ENCODE measurements around the gene TMEM69.

The TMEM69 gene

GRCh38 chr1:45679123-45679522 lies 8.9 kb upstream of the TMEM69 start:
- no peak for DNase-seq
- peaks cover 58% of the 10 kb centered on the region for H3K4me1 Mint-ChIP-seq
- peak overlapping the region; percentile 72 for H3K27ac Mint-ChIP-seq
- no peak for TF ChIP-seq CTCF (IDR thresholded peaks at IDR 0.05)
- H3K4me3 Mint-ChIP-seq = no peak overlapping the region
- no peaks in the 10 kb centered on the region for H3K9me3 Mint-ChIP-seq
- peaks cover 21% of the 10 kb centered on the region for H3K36me3 Mint-ChIP-seq (ENCODE audit: low read depth)
- no peaks in the 10 kb centered on the region for H3K27me3 Mint-ChIP-seq (ENCODE audit: low read depth, poor library complexity)

- Mint-ChIP-seq H3K36me3 (ENCODE audit: low read depth) (peaks cover 8% of the 10 kb centered on the region), H3K27me3 (ENCODE audit: low read depth, poor library complexity) (no peaks in the 10 kb centered on the region), H3K4me3 (peak overlapping the region; percentile 54), H3K27ac (peak overlapping the region; percentile 37), H3K4me1 (peaks cover 70% of the 10 kb centered on the region), H3K9me3 (no peaks in the 10 kb centered on the region)
- TF ChIP-seq CTCF (IDR thresholded peaks at IDR 0.05) = no peak
- DNase-seq = no peak
Measured at GRCh38 chr1:45682942-45683341, 5.0 kb upstream of the TMEM69 start.

GRCh38 chr1:45684402-45684801 lies 3.6 kb upstream of the TMEM69 start:
- Mint-ChIP-seq H3K4me3 (peak overlapping the region; percentile 98), H3K4me1 (peaks cover 66% of the 10 kb centered on the region), H3K27me3 (ENCODE audit: low read depth, poor library complexity) (no peaks in the 10 kb centered on the region), H3K36me3 (ENCODE audit: low read depth) (peaks cover 6% of the 10 kb centered on the region), H3K9me3 (no peaks in the 10 kb centered on the region), H3K27ac (peak overlapping the region; percentile 88)
- no peak for DNase-seq
- TF ChIP-seq CTCF (IDR thresholded peaks at IDR 0.05) = no peak

- Mint-ChIP-seq H3K4me1 (peaks cover 56% of the 10 kb centered on the region), H3K9me3 (no peaks in the 10 kb centered on the region), H3K27me3 (ENCODE audit: low read depth, poor library complexity) (no peaks in the 10 kb centered on the region), H3K36me3 (ENCODE audit: low read depth) (peaks cover 6% of the 10 kb centered on the region), H3K27ac (peak overlapping the region; percentile 100), H3K4me3 (peak overlapping the region; percentile 98)
- no peak for TF ChIP-seq CTCF (IDR thresholded peaks at IDR 0.05)
- no peak for DNase-seq
Measured at GRCh38 chr1:45685308-45686014, 2.5 kb upstream of the TMEM69 start.

- no peaks in the 10 kb centered on the region for H3K9me3 Mint-ChIP-seq
- TF ChIP-seq CTCF (IDR thresholded peaks at IDR 0.05) = no peak
- H3K27ac Mint-ChIP-seq = peak overlapping the region; percentile 100
- peak; percentile 60 for DNase-seq
- H3K4me3 Mint-ChIP-seq = peak overlapping the region; percentile 98
- H3K36me3 Mint-ChIP-seq (ENCODE audit: low read depth) = peaks cover 10% of the 10 kb centered on the region
- peaks cover 51% of the 10 kb centered on the region for H3K4me1 Mint-ChIP-seq
- H3K27me3 Mint-ChIP-seq (ENCODE audit: low read depth, poor library complexity) = no peaks in the 10 kb centered on the region
Measured at GRCh38 chr1:45686015-45686287, 2.0 kb upstream of the TMEM69 start.

GRCh38 chr1:45686288-45687013 lies 1.5 kb upstream of the TMEM69 start, which contains the start of gene GPBP1L1:
Gene GPBP1L1 (minus strand): TSS chr1:45686533. CDS start chr1:45659087, 27,446 bp downstream.
- no peak for TF ChIP-seq CTCF (IDR thresholded peaks at IDR 0.05)
- DNase-seq = peak; percentile 98
- Mint-ChIP-seq H3K4me1 (peaks cover 46% of the 10 kb centered on the region), H3K27ac (peak within 1 kb of the TSS; percentile 100), H3K27me3 (ENCODE audit: low read depth, poor library complexity) (no peaks in the 10 kb centered on the region), H3K4me3 (peak within 1 kb of the TSS; percentile 98), H3K36me3 (ENCODE audit: low read depth) (peaks cover 15% of the 10 kb centered on the region), H3K9me3 (no peaks in the 10 kb centered on the region)
